PC-9 (cell line): Measurements from ENCODE around the gene ARHGAP40.

Experiments
- CTCF ChIP-seq: fragments of 200-600 bp; sonication (generic); conservative IDR thresholded peaks from 2 replicates; pipeline ENCODE4 v1.6.1; 2017; ENCODE audit warnings: mixed run types, antibody characterized with exemption, mild to moderate bottlenecking, moderate library complexity
- EZH2 ChIP-seq: fragments of 200-600 bp; sonication (generic); IDR thresholded peaks from 2 replicates; pipeline ENCODE4 v1.8.0; 2017; ENCODE audit warnings: antibody characterized with exemption, low read depth

GRCh38 chr20:38698541-38698940 lies 96.9 kb downstream of the ARHGAP40 start:
- no peak for TF ChIP-seq CTCF
- TF ChIP-seq EZH2 = no peak
